ENCODE measurements around the gene C2orf68. TPM values are rescaled to one million over a fixed set of nuclear protein-coding genes. Genes with fewer than 3 reads are reported as not detected.

Gene C2orf68
- polyA plus RNA-seq, 1 donor (not counting 4 experiments of a cell fraction or from before 2014, with no cell fraction given): 13.6 TPM

DNA sequence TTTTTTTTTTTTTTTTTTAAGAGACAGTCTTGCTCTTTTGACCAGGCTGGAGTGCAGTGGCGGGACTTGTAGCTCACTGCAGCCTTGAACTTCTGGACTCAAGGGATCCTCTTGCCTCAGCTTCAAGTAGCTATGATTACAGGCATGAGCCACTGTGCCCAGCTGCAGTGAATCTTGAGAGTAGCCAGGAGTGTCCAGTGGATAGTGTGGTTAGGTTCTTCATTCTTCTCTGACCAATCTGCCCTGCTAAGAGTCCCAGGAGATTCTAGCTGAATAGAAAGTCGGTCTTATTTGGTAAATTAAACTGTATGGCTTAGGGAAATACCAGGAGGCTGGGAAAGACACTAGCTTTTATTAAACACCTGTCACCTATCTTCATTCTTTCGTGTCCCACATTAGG, 19.4 kb upstream of the C2orf68 start:
- DNase-seq (ENCODE audit: low read depth, low spot score) (no peak), FAIRE-seq (no peak)
- no peaks in the 10 kb centered on the region for H4K20me1 ChIP-seq (ENCODE audit: control insufficient read depth, extremely low read depth, insufficient read depth, low read length)
- no peaks in the 10 kb centered on the region for H3K27me3 ChIP-seq (ENCODE audit: control insufficient read depth, extremely low read depth, insufficient read depth, low read length)
- no peak overlapping the region for H3K27ac ChIP-seq (ENCODE audit: control insufficient read depth, insufficient read depth, low read length)
- H3K9ac ChIP-seq (ENCODE audit: control insufficient read depth, extremely low read depth, insufficient read depth, low read length): no peak overlapping the region
- dilution Hi-C loops (cut with MboI; ENCODE audit: extremely low pct_ligation_motif_present, low sequenced_read_pairs): no loop called here
- TF ChIP-seq CTCF (optimal IDR thresholded peaks at IDR 0.05 in 1 of 3, IDR thresholded peaks at IDR 0.05 in 1 of 3, conservative IDR thresholded peaks at IDR 0.05 in 1 of 3; ENCODE audit: extremely low read depth in 1 of 3, insufficient read depth in 2 of 3, low read length in 3 of 3) (no peak), EZH2 (IDR thresholded peaks at IDR 0.05; ENCODE audit: low read length) (no peak)
- peaks cover 21 to 38% of the 10 kb centered on the region in 2 experiments for H3K36me3 ChIP-seq (ENCODE audit: control insufficient read depth in 2 of 2, extremely low read depth in 1 of 2, insufficient read depth in 2 of 2, low read length in 2 of 2)
- H2AFZ ChIP-seq (ENCODE audit: control insufficient read depth, low read length): no peak overlapping the region
- H3K9me3 ChIP-seq (ENCODE audit: control insufficient read depth, low read depth, low read length): no peaks in the 10 kb centered on the region
- H3K79me2 ChIP-seq (ENCODE audit: control insufficient read depth, insufficient read depth, low read length): peaks cover 4% of the 10 kb centered on the region
- H3K4me1 ChIP-seq (ENCODE audit: control insufficient read depth, extremely low read depth, insufficient read depth, low read length): no peaks in the 10 kb centered on the region
- H3K4me2 ChIP-seq (ENCODE audit: control insufficient read depth, extremely low read depth, insufficient read depth, low read depth, low read length): no peak overlapping the region
- no peak overlapping the region for H3K4me3 ChIP-seq (ENCODE audit: control insufficient read depth in 2 of 3, extremely low read depth in 1 of 3, insufficient read depth in 2 of 3, low read depth in 1 of 3, low read length in 3 of 3)
- no peaks in the 10 kb centered on the region for H3K9me1 ChIP-seq (ENCODE audit: control insufficient read depth, extremely low read depth, insufficient read depth, low read length)

GRCh38 chr2:85628658-85629057, 16.8 kb upstream of the C2orf68 start:
- H3K27ac ChIP-seq (ENCODE audit: control insufficient read depth, insufficient read depth, low read length): no peak overlapping the region
- DNase-seq (ENCODE audit: low read depth, low spot score): no peak
- no peak overlapping the region for H3K4me3 ChIP-seq (ENCODE audit: control insufficient read depth in 2 of 3, extremely low read depth in 1 of 3, insufficient read depth in 2 of 3, low read depth in 1 of 3, low read length in 3 of 3)
- H4K20me1 ChIP-seq (ENCODE audit: control insufficient read depth, extremely low read depth, insufficient read depth, low read length): no peaks in the 10 kb centered on the region
- no peaks in the 10 kb centered on the region for H3K9me1 ChIP-seq (ENCODE audit: control insufficient read depth, extremely low read depth, insufficient read depth, low read length)
- no peak for TF ChIP-seq CTCF (optimal IDR thresholded peaks at IDR 0.05 in 1 of 3, IDR thresholded peaks at IDR 0.05 in 1 of 3, conservative IDR thresholded peaks at IDR 0.05 in 1 of 3; ENCODE audit: extremely low read depth in 1 of 3, insufficient read depth in 2 of 3, low read length in 3 of 3)
- FAIRE-seq: no peak
- H3K4me2 ChIP-seq (ENCODE audit: control insufficient read depth, extremely low read depth, insufficient read depth, low read depth, low read length): no peak overlapping the region
- dilution Hi-C loops (cut with MboI; ENCODE audit: extremely low pct_ligation_motif_present, low sequenced_read_pairs): no loop called here
- peaks cover 24 to 45% of the 10 kb centered on the region in 2 experiments for H3K36me3 ChIP-seq (ENCODE audit: control insufficient read depth in 2 of 2, extremely low read depth in 1 of 2, insufficient read depth in 2 of 2, low read length in 2 of 2)
- no peaks in the 10 kb centered on the region for H3K27me3 ChIP-seq (ENCODE audit: control insufficient read depth, extremely low read depth, insufficient read depth, low read length)
- no peak overlapping the region for H2AFZ ChIP-seq (ENCODE audit: control insufficient read depth, low read length)
- H3K9ac ChIP-seq (ENCODE audit: control insufficient read depth, extremely low read depth, insufficient read depth, low read length): no peak overlapping the region
- no peaks in the 10 kb centered on the region for H3K9me3 ChIP-seq (ENCODE audit: control insufficient read depth, low read depth, low read length)
- no peaks in the 10 kb centered on the region for H3K4me1 ChIP-seq (ENCODE audit: control insufficient read depth, extremely low read depth, insufficient read depth, low read length)
- H3K79me2 ChIP-seq (ENCODE audit: control insufficient read depth, insufficient read depth, low read length): no peaks in the 10 kb centered on the region

All from keratinocyte (primary cell).